ENCODE data around the gene PHTF2. TPM values are rescaled to one million over a fixed set of nuclear protein-coding genes. Genes with fewer than 3 reads are reported as not detected.

The PHTF2 gene
- 26.7 TPM for total RNA-seq (2021; ENCODE audit: unreplicated experiment)
- polyA plus RNA-seq (2012) = 6.2 and 9.5 TPM in 2 replicates
- Bru-seq, nascent RNA = percentile 67 among the genes with signal in this experiment
- BruChase-seq, experiment 1, labeled RNA remaining after a 6-hour chase = percentile 66 among the genes with signal in this experiment
- percentile 63 among the genes with signal in this experiment for BruChase-seq, experiment 2, labeled RNA remaining after a 2-hour chase
- long read RNA-seq, full-length matches to known transcripts = 11 of 42 reads
- long read RNA-seq, partial matches to known transcripts = 7 of 42 reads
- long read RNA-seq, other reads (novel, unspliced or antisense) = 24 of 42 reads

- Histone ChIP-seq H3K27ac (ENCODE audit: low read depth, low read length) (peak within 1 kb of the TSS; percentile 76), H3K36me3 (ENCODE audit: control insufficient read depth in 1 of 2, insufficient read depth in 2 of 2, low read length in 2 of 2) (0 out of 4 replicates have a peak, but pooled peaks cover 0 to 4% of the 10 kb centered on the region in 2 experiments), H3K9ac (ENCODE audit: low read length) (peak within 1 kb of the TSS; percentile 79), H3K4me2 (ENCODE audit: low read length) (peak within 1 kb of the TSS; percentile 82), H3K79me2 (ENCODE audit: insufficient read depth, low read length) (peaks cover 75% of the 10 kb centered on the region), H2AFZ (ENCODE audit: low read depth, low read length, poor library complexity, severe bottlenecking) (no peak within 1 kb of the TSS), H3K4me1 (ENCODE audit: control insufficient read depth in 1 of 2, insufficient read depth in 2 of 2, low read length in 2 of 2) (peaks cover 3 to 17% of the 10 kb centered on the region in 2 experiments; a peak in 3 of 4 replicates), H3K27me3 (ENCODE audit: insufficient read depth, low read length) (no peaks in the 10 kb centered on the region), H4K20me1 (ENCODE audit: insufficient read depth) (no peaks in the 10 kb centered on the region), H3K9me3 (ENCODE audit: control insufficient read depth in 1 of 2, insufficient read depth in 1 of 2, low read depth in 1 of 2, low read length in 2 of 2) (no peaks in the 10 kb centered on the region), H3K4me3 (replicated peaks in 1 of 2; ENCODE audit: low read depth in 1 of 2, low read length in 2 of 2) (peak within 1 kb of the TSS; percentile 88 to 95), H3K9me2 (ENCODE audit: insufficient read depth) (no peaks in the 10 kb centered on the region)
- ChIA-PET POLR2A (interaction anchor here (0.8 kb wide), 1 partner anchor 36 kb away, joined by 3 read pairs; no protein-coding TSS in a partner anchor), CTCF (interaction anchor here (1.7 kb wide), 1 partner anchor 147 kb away, joined by 4 read pairs; no protein-coding TSS in a partner anchor), RAD21 (ENCODE audit: low non-redundant PET in 1 of 2, low total read pairs in 2 of 2, uncharacterized antibody in 2 of 2, unreplicated experiment in 2 of 2) (no interaction called here)
- DNase-seq (ENCODE audit: low read depth, low spot score) (peak; percentile 99), ATAC-seq (peak; percentile 92)
- BruUV-seq (replicated peaks) = no TSS peak
- intact Hi-C loops (cut with micrococcal nuclease) = no loop called here
- TF ChIP-seq CTCF (IDR thresholded peaks at IDR 0.05 in 2 of 3, conservative IDR thresholded peaks at IDR 0.05 in 1 of 3; ENCODE audit: borderline replicate concordance in 1 of 3, insufficient read depth in 1 of 3, low read depth in 2 of 3, low read length in 2 of 3) = peak; percentile 3 to 45 (median 37); a peak in 3 of 6 replicates
- no peak for TF ChIP-seq EZH2 (IDR thresholded peaks at IDR 0.05)
- peak; percentile 47; the same call in 1 of the 2 replicates for TF ChIP-seq ELF1 (IDR thresholded peaks at IDR 0.05; ENCODE audit: borderline replicate concordance, low read depth)
- TF ChIP-seq YY1 (IDR thresholded peaks at IDR 0.05; ENCODE audit: extremely low read depth, insufficient replicate concordance, low read depth, low read length) = peak; percentile 74
- no peak for TF ChIP-seq REST (IDR thresholded peaks at IDR 0.05; ENCODE audit: low read depth)
- TF ChIP-seq JUND (IDR thresholded peaks at IDR 0.05) = no peak
- no peak for TF ChIP-seq EZH2phosphoT487 (IDR thresholded peaks at IDR 0.05; ENCODE audit: borderline replicate concordance)
- peak; percentile 48 for TF ChIP-seq RAD21 (IDR thresholded peaks at IDR 0.05; ENCODE audit: low read depth)
- peak; percentile 71 for TF ChIP-seq POLR2AphosphoS5 (IDR thresholded peaks at IDR 0.05; ENCODE audit: low read depth, low read length)
- no peak for TF ChIP-seq CEBPB (IDR thresholded peaks at IDR 0.05; ENCODE audit: low read depth)
- peak; percentile 62 for TF ChIP-seq POLR2A (IDR thresholded peaks at IDR 0.05; ENCODE audit: borderline replicate concordance, extremely low read depth, insufficient read depth, insufficient read length)
- peak; percentile 26; the same call in 1 of the 2 replicates for TF ChIP-seq SIN3A (IDR thresholded peaks at IDR 0.05; ENCODE audit: low read depth)
- no peak for TF ChIP-seq ATF3 (IDR thresholded peaks at IDR 0.05)
- no peak for TF ChIP-seq ZBTB33 (IDR thresholded peaks at IDR 0.05; ENCODE audit: extremely low read depth, insufficient replicate concordance, low read length)
- TF ChIP-seq ZNF274 (IDR thresholded peaks at IDR 0.05; ENCODE audit: low read depth, low read length) = no peak
- peak; percentile 99 for TF ChIP-seq SP1 (IDR thresholded peaks at IDR 0.05; ENCODE audit: low read depth)
- TF ChIP-seq EGR1 (IDR thresholded peaks at IDR 0.05; ENCODE audit: low read depth) = peak; percentile 32; the same call in 1 of the 2 replicates
- no peak for TF ChIP-seq ZFX (IDR thresholded peaks at IDR 0.05)
These were observed at the start of gene PHTF2, which contains the start of gene TMEM60 for GRCh38 chr7:77798394-77799077. TSS of gene PHTF2 (plus strand) at chr7:77798773. TSS of gene TMEM60 (minus strand) at chr7:77798434. CDS start at chr7:77794373, 4,061 bp downstream.

Data from HCT116 (cell line).